ENCODE measurements around the gene KLHL13. TPM values are rescaled to one million over a fixed set of nuclear protein-coding genes. Genes with fewer than 3 reads are reported as not detected.

KLHL13 gene
- total and polyA plus RNA-seq, 10 of the 15 experiments (the other 5 are each of a cell fraction or from before 2014, with no cell fraction given): 8.2 to 34.1 (median 13.8) TPM

- TF ChIP-seq NFYA (IDR thresholded peaks at IDR 0.05; ENCODE audit: borderline replicate concordance, low read depth, low read length) (no peak), POU2F2 (IDR thresholded peaks at IDR 0.05; ENCODE audit: borderline replicate concordance, low read depth, low read length) (no peak), RB1 (IDR thresholded peaks at IDR 0.05; ENCODE audit: borderline replicate concordance) (no peak), ZNF622 (IDR thresholded peaks at IDR 0.05) (no peak)
Measured at GRCh38 chrX:118000518-118000917, 116.1 kb downstream of the KLHL13 start (continued).

GRCh38 chrX:117998171-117998570 lies 118.4 kb downstream of the KLHL13 start:
- intact Hi-C loops (cut with micrococcal nuclease; ENCODE audit: unreplicated experiment): no loop called here
- CTCF ChIA-PET: interaction anchor here (1.2 kb wide), 1 partner anchor 228 kb away, joined by 5 read pairs; no protein-coding TSS in a partner anchor
- H3K9ac ChIP-seq (ENCODE audit: control insufficient read depth, insufficient read depth, low read length): no peak overlapping the region
- H3K4me1 ChIP-seq (ENCODE audit: control insufficient read depth, insufficient read depth, low read length): no peaks in the 10 kb centered on the region
- POLR2A ChIA-PET: no interaction called here
- 33% methylated on average over 2 of the region's 2 CpGs for WGBS (ENCODE audit: insufficient coverage, insufficient replicate concordance, low lambda C conversion rate, missing lambda C conversion rate)
- H3K27me3 ChIP-seq (replicated peaks in 1 of 2; ENCODE audit: control insufficient read depth in 2 of 2, insufficient read depth in 2 of 2, low read length in 1 of 2): no peaks in the 10 kb centered on the region
- H3K36me3 ChIP-seq (ENCODE audit: control insufficient read depth in 2 of 2, insufficient read depth in 2 of 2, low read length in 1 of 2): no peaks in the 10 kb centered on the region
- RAD21 ChIA-PET (ENCODE audit: unreplicated experiment): interaction anchor here (0.6 to 1.0 kb wide), 2 partner anchors 13 to 227 kb away, joined by 3 read pairs; no protein-coding TSS in a partner anchor
- H3K4me2 ChIP-seq (ENCODE audit: control insufficient read depth, insufficient read depth): no peak overlapping the region
- BruUV-seq (replicated peaks): no TSS peak
- DNase-seq (ENCODE audit: low read depth, low spot score) (no peak), FAIRE-seq (no peak), ATAC-seq (no peak)
- SMC1A ChIA-PET (ENCODE audit: uncharacterized antibody, unreplicated experiment): no interaction called here
- H3K27ac ChIP-seq (ENCODE audit: control insufficient read depth, insufficient read depth): no peak overlapping the region
- H3K79me2 ChIP-seq (ENCODE audit: control insufficient read depth, insufficient read depth, low read length): no peaks in the 10 kb centered on the region
- no peaks in the 10 kb centered on the region for H4K20me1 ChIP-seq (ENCODE audit: control insufficient read depth, insufficient read depth)
- in situ Hi-C loops (cut with MboI): loop anchor here (10.0 kb wide), 1 partner anchor 257 kb away; no protein-coding TSS in a partner anchor
- no peak overlapping the region for H2AFZ ChIP-seq (ENCODE audit: control insufficient read depth, low read depth, low read length)
- H3K9me3 ChIP-seq (replicated peaks; ENCODE audit: control insufficient read depth, insufficient read depth, low read length): no peaks in the 10 kb centered on the region
- H3K4me3 ChIP-seq: no peak overlapping the region
- TF ChIP-seq JUND (IDR thresholded peaks at IDR 0.05; ENCODE audit: low read depth, low read length) (no peak), BCL3 (IDR thresholded peaks at IDR 0.05; ENCODE audit: borderline replicate concordance, insufficient read depth, low read depth, low read length, poor library complexity, severe bottlenecking) (no peak), ZNF274 (IDR thresholded peaks at IDR 0.05; ENCODE audit: insufficient read depth, insufficient read length) (no peak), SREBF1 (IDR thresholded peaks at IDR 0.05; ENCODE audit: low read length) (no peak), POLR2AphosphoS5 (IDR thresholded peaks at IDR 0.05; ENCODE audit: low read length) (no peak), GATAD2B (conservative IDR thresholded peaks at IDR 0.05; ENCODE audit: low read depth) (no peak), STAT3 (IDR thresholded peaks at IDR 0.05; ENCODE audit: low read depth, low read length) (no peak), E2F4 (IDR thresholded peaks at IDR 0.05; ENCODE audit: low read depth, low read length) (no peak), ZBTB4 (CRISPR knock-in tag; IDR thresholded peaks at IDR 0.05) (no peak), SIN3A (IDR thresholded peaks at IDR 0.05; ENCODE audit: low read depth, low read length) (no peak), SP1 (IDR thresholded peaks at IDR 0.05; ENCODE audit: low read depth, low read length) (no peak), POLR2A (IDR thresholded peaks at IDR 0.05; ENCODE audit: low read depth, low read length) (no peak), ELK1 (IDR thresholded peaks at IDR 0.05; ENCODE audit: low read depth, low read length) (no peak)

All from GM12878 (cell line).